Osteoblast (primary cell): ENCODE data around the gene SMAD7. TPM values are rescaled to one million over a fixed set of nuclear protein-coding genes. Genes with fewer than 3 reads are reported as not detected.

ENCODE experiments used
- DNase-seq: peaks from one replicate; pipeline ENCODE4 v3.0.0; 2011; ENCODE audit warnings: low spot score, mixed read lengths; ENCODE audit not compliant: insufficient read length; ENCODE audit errors: missing footprints
- H2AFZ ChIP-seq: 2 replicates; pipeline ENCODE4 v1.6.0; 2011; ENCODE audit warnings: mild to moderate bottlenecking, low read length
- H3K27ac ChIP-seq: 2 replicates; pipeline ENCODE4 v1.5.1; 2011; ENCODE audit warnings: mild to moderate bottlenecking, low read depth, low read length, moderate library complexity
- H3K27me3 ChIP-seq: 2 replicates; pipeline ENCODE4 v1.6.0; 2012; ENCODE audit warnings: mild to moderate bottlenecking, control low read depth, inconsistent platforms, low read length, moderate library complexity; ENCODE audit not compliant: insufficient read depth
- H3K36me3 ChIP-seq: 2 replicates; pipeline ENCODE4 v1.5.1; 2011; ENCODE audit warnings: mild to moderate bottlenecking, low read length, control low read depth, moderate library complexity; ENCODE audit not compliant: insufficient read depth
- H3K4me1 ChIP-seq: 2 replicates; pipeline ENCODE4 v1.5.1; 2011; ENCODE audit warnings: mild to moderate bottlenecking, low read length, control low read depth, moderate library complexity; ENCODE audit not compliant: insufficient read depth
- H3K4me2 ChIP-seq: 2 replicates; pipeline ENCODE4 v1.6.0; 2011; ENCODE audit warnings: mild to moderate bottlenecking, low read length; ENCODE audit not compliant: insufficient read depth
- H3K4me3 ChIP-seq: fragments of 200-600 bp; sonication (generic); 3 replicates; pipeline ENCODE4 v1.5.1; 2012; ENCODE audit warnings: mild to moderate bottlenecking, low read length, inconsistent platforms; ENCODE audit not compliant: insufficient read depth
- H3K79me2 ChIP-seq: 2 replicates; pipeline ENCODE4 v1.6.0; 2012; ENCODE audit warnings: mild to moderate bottlenecking, low read length, control low read depth, inconsistent platforms; ENCODE audit not compliant: insufficient read depth
- H3K9me3 ChIP-seq: 2 replicates; pipeline ENCODE4 v1.5.1; 2011; ENCODE audit warnings: low read depth, low read length, control low read depth
- H4K20me1 ChIP-seq: 2 replicates; pipeline ENCODE4 v1.6.0; 2012; ENCODE audit warnings: mild to moderate bottlenecking, low read length, control low read depth; ENCODE audit not compliant: insufficient read depth
- CTCF ChIP-seq: IDR thresholded peaks from 2 replicates; pipeline ENCODE4 v1.5.1; 2011; ENCODE audit warnings: mild to moderate bottlenecking, low read depth, low read length, moderate library complexity; ENCODE audit errors: extremely low read depth
- total RNA-seq: library from RNA; depleted of rRNA; stranded (reverse); fragments of >200 nt; gene quantifications from 2 replicates; pipeline ENCODE4 v1.2.3, GENCODE V29; 2012

Gene SMAD7
- total RNA-seq, 1 donor = 76.0 TPM

- no peak for DNase-seq
- Histone ChIP-seq H4K20me1 (no peaks in the 10 kb centered on the region), H3K27ac (peak overlapping the region; percentile 99), H3K36me3 (no peaks in the 10 kb centered on the region), H2AFZ (no peak overlapping the region), H3K4me1 (peaks cover 47% of the 10 kb centered on the region), H3K79me2 (peaks cover 12% of the 10 kb centered on the region), H3K4me2 (peak overlapping the region; percentile 62), H3K4me3 (peak overlapping the region; percentile 26), H3K27me3 (no peaks in the 10 kb centered on the region), H3K9me3 (no peaks in the 10 kb centered on the region)
- no peak for TF ChIP-seq CTCF
Measured at GRCh38 chr18:48997681-48997984, 46.9 kb upstream of the SMAD7 start.

- no peaks in the 10 kb centered on the region for H4K20me1 ChIP-seq
- DNase-seq = peak; percentile 96
- no peaks in the 10 kb centered on the region for H3K27me3 ChIP-seq
- H3K27ac ChIP-seq = peak overlapping the region; percentile 99
- no peaks in the 10 kb centered on the region for H3K36me3 ChIP-seq
- H3K4me3 ChIP-seq = no peak overlapping the region
- TF ChIP-seq CTCF = no peak
- H3K4me2 ChIP-seq = peak overlapping the region; percentile 62
- no peak overlapping the region for H2AFZ ChIP-seq
- no peaks in the 10 kb centered on the region for H3K9me3 ChIP-seq
- peaks cover 47% of the 10 kb centered on the region for H3K4me1 ChIP-seq
- peaks cover 12% of the 10 kb centered on the region for H3K79me2 ChIP-seq
Measured at GRCh38 chr18:48996901-48997463, 46.2 kb upstream of the SMAD7 start.

GRCh38 chr18:48996041-48996440 is 45.3 kb upstream of the SMAD7 start:
- Histone ChIP-seq H3K4me3 (no peak overlapping the region), H3K4me2 (no peak overlapping the region), H3K36me3 (no peaks in the 10 kb centered on the region), H3K9me3 (no peaks in the 10 kb centered on the region), H3K27ac (peak overlapping the region; percentile 99), H3K79me2 (peaks cover 12% of the 10 kb centered on the region), H3K27me3 (no peaks in the 10 kb centered on the region), H2AFZ (no peak overlapping the region), H4K20me1 (no peaks in the 10 kb centered on the region), H3K4me1 (peaks cover 50% of the 10 kb centered on the region)
- no peak for DNase-seq
- TF ChIP-seq CTCF = no peak

GRCh38 chr18:48994926-48995835 is 44.4 kb upstream of the SMAD7 start:
- DNase-seq = peak; percentile 29
- Histone ChIP-seq H2AFZ (no peak overlapping the region), H3K9me3 (no peaks in the 10 kb centered on the region), H3K27me3 (no peaks in the 10 kb centered on the region), H3K27ac (peak overlapping the region; percentile 99), H4K20me1 (no peaks in the 10 kb centered on the region), H3K4me1 (peaks cover 58% of the 10 kb centered on the region), H3K4me3 (no peak overlapping the region), H3K79me2 (peaks cover 12% of the 10 kb centered on the region), H3K4me2 (no peak overlapping the region), H3K36me3 (no peaks in the 10 kb centered on the region)
- no peak for TF ChIP-seq CTCF
